Jurkat, Clone E6-1 (cell line): ENCODE results near the gene PLA2G4E.

Experiments
- DNase-seq: peaks from one replicate; pipeline ENCODE4 v3.0.0-alpha.2; 2011; ENCODE audit warnings: low read depth, low spot score
- H3K4me3 ChIP-seq: 2 replicates; pipeline ENCODE4 v1.5.1; 2011; ENCODE audit warnings: mild to moderate bottlenecking, low read length, control low read depth, moderate library complexity

PLA2G4E gene

DNA sequence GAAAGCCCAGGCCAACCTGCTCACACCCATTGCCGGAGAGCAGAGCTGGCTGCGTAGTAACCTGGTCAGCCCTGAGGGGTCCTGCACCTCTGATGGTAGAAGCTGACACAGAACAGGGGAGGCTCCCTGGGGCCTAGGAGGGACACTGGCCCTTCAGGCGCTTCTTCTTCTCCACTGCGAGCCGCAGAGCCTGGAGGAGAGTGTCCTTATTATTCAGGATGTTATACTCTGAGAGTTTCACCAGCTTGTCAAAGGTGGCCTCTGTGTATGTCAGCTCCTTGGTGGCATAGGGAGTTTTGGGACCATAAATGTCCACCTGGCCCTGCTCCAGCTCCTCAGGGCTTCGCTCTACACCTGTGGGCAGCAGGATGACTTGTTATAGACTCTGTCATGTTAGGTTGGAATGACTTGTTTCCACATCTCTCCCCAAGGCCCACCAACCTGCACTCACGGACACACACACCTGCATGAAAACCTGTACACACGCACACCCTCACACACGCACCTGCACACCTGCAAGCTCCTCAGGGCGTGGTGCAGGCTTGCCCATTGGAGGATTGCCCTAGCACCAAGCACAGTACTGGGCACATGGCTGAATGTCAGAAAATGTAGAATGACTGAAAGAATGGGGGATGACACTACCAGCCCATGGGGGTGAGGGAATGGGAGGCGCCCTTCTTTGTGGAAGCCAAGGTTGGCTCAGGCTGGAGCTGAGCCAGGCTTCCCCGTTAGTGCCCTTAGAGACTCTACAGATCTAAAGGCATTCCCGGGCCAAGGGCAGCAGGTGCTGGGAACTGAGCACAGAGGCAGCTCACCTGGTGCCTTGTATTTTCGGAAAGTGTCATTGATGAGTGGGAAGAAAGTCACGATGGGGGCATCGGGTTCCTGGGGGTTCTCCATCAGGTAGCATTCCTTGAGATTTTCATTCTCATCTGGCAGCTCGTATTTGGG lies 36.9 kb downstream of the PLA2G4E start:
- no peak for DNase-seq
- H3K4me3 ChIP-seq, result no peak overlapping the region

DNA sequence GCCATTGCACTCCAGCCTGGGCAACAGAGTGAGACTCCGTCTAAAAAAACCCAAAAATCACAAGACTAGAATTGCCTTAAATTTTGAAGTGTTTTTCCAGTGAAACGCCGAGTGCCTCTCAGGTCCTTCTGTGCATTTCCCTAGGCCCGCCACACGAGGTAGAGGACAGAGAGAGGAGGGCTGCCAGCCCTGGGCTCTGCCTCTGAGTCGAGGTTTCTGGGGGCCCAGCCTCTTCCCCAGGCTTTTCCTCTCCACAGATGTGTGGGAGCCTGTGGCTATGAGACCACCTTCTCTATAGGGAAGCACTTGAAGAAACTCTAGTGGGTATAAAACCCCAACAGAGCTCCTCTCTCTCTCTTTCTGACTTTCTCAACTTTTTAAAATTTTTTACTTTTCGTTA lies 37.6 kb downstream of the PLA2G4E start:
- H3K4me3 ChIP-seq, result no peak overlapping the region
- DNase-seq, result no peak

GRCh38 chr15:41982133-41982930 lies 38.5 kb downstream of the PLA2G4E start:
- H3K4me3 ChIP-seq, result no peak overlapping the region
- no peak for DNase-seq

- H3K4me3 ChIP-seq, result no peak overlapping the region
Measured at GRCh38 chr15:41981371-41982132, 39.3 kb downstream of the PLA2G4E start.

DNA sequence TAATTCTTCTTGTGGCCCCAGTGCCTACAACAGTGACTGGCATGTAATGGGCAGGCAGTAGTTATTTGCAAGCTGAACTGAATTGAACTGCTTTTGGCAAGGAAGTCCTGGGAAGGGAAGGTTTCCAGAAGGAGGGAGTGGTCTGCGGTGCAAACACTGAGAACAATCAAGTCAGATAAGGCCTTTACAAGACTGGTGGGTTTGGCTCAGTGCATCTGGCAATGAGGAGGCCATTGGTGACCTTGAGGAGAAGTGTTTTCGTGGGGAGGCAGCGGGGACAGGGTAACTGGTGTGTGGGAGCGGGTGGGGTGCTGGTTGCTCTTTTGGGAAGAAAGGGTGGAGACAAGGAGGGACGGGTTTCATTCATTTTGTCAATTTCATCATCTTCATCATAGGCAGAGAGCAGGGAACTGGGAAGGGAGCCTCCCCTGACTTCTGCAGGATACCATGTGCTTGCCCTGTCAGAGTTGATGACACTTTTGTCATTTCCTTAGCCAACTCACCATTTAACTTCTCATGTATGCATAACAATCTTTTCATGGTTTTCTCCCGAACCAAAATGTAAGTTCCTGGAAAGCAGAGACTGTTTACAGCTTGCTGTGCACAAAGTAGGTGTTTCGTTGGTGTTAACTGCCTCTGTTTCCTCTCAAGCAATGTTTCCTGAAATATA lies 40.1 kb downstream of the PLA2G4E start:
- no peak overlapping the region for H3K4me3 ChIP-seq
- no peak for DNase-seq

More at GRCh38 chr15:41981371-41982132, 39.3 kb downstream of the PLA2G4E start:
- no peak for DNase-seq

- DNase-seq, result no peak
- H3K4me3 ChIP-seq, result no peak overlapping the region
Measured at GRCh38 chr15:41979493-41980266, 41.2 kb downstream of the PLA2G4E start.

- no peak for DNase-seq
- no peak overlapping the region for H3K4me3 ChIP-seq
Measured at GRCh38 chr15:41978534-41978933, 42.3 kb downstream of the PLA2G4E start.

GRCh38 chr15:41977757-41978383 lies 43.0 kb downstream of the PLA2G4E start:
- H3K4me3 ChIP-seq, result no peak overlapping the region
- DNase-seq, result no peak

DNA sequence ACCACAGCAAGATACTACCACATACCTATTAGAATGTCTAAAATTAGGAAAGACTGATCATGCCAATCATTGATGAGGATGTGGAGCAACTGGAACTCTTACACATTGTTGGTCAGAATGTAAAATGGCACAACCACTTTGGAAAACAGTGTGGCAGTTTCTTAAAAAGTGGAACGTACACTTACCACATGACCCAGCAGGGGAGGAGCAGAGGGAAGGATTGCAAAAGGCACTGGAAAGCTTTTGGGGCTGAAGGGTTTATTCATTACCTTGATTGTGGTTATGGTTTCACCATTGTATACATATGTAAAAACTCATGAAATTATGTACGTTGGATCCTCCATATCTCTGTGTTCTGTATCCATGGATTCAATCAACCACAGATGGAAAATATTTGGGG lies 45.2 kb downstream of the PLA2G4E start:
- DNase-seq, result no peak
- H3K4me3 ChIP-seq, result no peak overlapping the region

GRCh38 chr15:41974041-41974440 lies 46.8 kb downstream of the PLA2G4E start:
- no peak for DNase-seq
- no peak overlapping the region for H3K4me3 ChIP-seq

- peak within 1 kb of the TSS; percentile 74 for H3K4me3 ChIP-seq
Measured at GRCh38 chr15:41972253-41973242, 48.3 kb downstream of the PLA2G4E start, which contains the start of gene EHD4. Gene EHD4 (minus strand): TSS chr15:41972557. CDS start chr15:41972494, 63 bp downstream.

GRCh38 chr15:41971895-41972252 lies 49.0 kb downstream of the PLA2G4E start:
- peak overlapping the region; percentile 74 for H3K4me3 ChIP-seq
- DNase-seq, result no peak

More at GRCh38 chr15:41972253-41973242, 48.3 kb downstream of the PLA2G4E start, which contains the start of gene EHD4:
- DNase-seq, result peak; percentile 96

DNA sequence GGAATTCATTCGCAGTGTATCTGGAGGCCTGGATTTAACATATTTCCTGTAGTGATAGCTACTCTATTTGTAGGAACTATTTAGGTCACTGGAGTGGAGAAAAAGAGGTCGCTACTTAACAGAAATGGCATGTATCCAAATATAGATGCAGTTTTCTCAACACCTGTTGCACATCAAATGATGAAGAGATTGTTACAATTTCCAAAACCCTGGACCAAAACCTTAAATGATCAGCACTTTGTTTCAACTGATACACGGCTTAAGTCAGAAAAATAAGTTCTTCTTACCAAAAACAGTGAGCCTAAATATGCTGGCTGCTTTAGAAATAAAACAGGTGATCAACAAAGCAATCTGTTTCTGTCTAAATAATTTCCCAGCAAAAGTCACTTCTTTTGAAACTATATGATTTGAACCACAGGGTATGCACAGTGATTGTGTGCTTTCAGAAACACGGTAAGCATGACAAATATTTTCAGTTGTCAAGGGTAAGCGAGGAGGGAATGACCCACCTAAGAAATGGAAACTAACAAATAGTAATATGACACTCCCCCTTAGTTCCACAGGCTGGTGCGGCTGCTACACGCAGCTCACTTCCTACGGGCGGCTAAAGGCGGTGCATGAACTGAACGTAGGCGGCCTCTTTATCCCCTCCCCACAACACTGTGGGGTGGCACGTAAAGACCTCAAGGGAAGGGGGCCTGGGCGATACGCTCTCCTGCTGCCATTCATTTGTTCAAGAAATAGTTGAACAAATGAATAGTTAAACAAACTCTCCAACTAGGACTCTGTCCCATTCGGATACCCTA lies 49.5 kb downstream of the PLA2G4E start:
- H3K4me3 ChIP-seq, result peak overlapping the region; percentile 74
- peak; percentile 54 for DNase-seq

GRCh38 chr15:41970456-41970855 lies 50.4 kb downstream of the PLA2G4E start:
- no peak overlapping the region for H3K4me3 ChIP-seq
- DNase-seq, result no peak

- DNase-seq, result peak; percentile 51
- H3K4me3 ChIP-seq, result no peak overlapping the region
Measured at GRCh38 chr15:41969851-41970431, 50.9 kb downstream of the PLA2G4E start.
